Measurements from ENCODE around the gene EFEMP2.
"Not testable (repeated sequence)": the region's sequence is repeated elsewhere in the genome, so short reads cannot be mapped to it uniquely, and the experiment has no call there.

Gene EFEMP2

DNA sequence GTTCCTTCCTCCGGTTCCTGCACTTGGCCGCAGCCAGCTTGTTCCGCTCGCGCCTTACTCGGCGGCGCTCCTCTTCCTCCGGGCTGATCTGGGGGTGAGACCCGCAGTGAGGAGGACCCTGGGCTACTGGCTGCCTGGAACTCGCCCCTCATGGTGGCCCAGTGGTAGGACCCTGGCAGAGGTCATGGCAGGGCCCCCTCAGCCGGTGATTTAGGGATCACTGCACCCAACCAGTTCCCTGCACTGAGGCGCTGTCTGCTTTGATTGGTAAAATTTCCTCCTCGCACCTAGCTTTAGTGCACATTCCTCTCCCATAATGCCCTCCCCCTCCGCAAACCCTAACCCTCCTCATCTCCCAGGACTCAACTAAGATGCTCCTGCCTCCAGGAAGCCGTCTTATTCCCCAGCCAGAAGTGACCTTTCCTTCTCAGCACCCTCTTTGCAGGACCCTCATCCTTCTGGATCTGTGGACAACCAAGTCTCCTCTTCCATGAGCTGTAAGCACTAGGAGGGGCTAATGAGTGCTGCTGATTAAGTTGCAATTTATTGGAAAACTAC is 21.5 kb upstream of the EFEMP2 start:
- ChIA-PET POLR2A (interaction anchor here (0.9 to 8.7 kb wide), 3 partner anchors 6 to 23 kb away, joined by 3 to 136 read pairs (median 127); partner anchors contain the start of genes C11orf68, DRAP1 and FOSL1), CTCF (interaction anchor here (1.2 to 33.3 kb wide), 6 partner anchors 9 to 85 kb away, joined by 3 to 1090 read pairs (median 10); partner anchors contain the start of genes FOSL1 and SART1)
- H3K4me3 ChIP-seq (ENCODE audit: low read depth, low read length), result peak overlapping the region; percentile 8; the same call in 1 of the 2 replicates
- DNase-seq (ENCODE audit: low read depth, low spot score), result no peak
- TF ChIP-seq, protein P1, sequence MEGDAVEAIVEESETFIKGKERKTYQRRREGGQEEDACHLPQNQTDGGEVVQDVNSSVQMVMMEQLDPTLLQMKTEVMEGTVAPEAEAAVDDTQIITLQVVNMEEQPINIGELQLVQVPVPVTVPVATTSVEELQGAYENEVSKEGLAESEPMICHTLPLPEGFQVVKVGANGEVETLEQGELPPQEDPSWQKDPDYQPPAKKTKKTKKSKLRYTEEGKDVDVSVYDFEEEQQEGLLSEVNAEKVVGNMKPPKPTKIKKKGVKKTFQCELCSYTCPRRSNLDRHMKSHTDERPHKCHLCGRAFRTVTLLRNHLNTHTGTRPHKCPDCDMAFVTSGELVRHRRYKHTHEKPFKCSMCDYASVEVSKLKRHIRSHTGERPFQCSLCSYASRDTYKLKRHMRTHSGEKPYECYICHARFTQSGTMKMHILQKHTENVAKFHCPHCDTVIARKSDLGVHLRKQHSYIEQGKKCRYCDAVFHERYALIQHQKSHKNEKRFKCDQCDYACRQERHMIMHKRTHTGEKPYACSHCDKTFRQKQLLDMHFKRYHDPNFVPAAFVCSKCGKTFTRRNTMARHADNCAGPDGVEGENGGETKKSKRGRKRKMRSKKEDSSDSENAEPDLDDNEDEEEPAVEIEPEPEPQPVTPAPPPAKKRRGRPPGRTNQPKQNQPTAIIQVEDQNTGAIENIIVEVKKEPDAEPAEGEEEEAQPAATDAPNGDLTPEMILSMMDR (IDR thresholded peaks at IDR 0.05; ENCODE audit: insufficient read depth, low read length, missing control alignments), result no peak

DNA sequence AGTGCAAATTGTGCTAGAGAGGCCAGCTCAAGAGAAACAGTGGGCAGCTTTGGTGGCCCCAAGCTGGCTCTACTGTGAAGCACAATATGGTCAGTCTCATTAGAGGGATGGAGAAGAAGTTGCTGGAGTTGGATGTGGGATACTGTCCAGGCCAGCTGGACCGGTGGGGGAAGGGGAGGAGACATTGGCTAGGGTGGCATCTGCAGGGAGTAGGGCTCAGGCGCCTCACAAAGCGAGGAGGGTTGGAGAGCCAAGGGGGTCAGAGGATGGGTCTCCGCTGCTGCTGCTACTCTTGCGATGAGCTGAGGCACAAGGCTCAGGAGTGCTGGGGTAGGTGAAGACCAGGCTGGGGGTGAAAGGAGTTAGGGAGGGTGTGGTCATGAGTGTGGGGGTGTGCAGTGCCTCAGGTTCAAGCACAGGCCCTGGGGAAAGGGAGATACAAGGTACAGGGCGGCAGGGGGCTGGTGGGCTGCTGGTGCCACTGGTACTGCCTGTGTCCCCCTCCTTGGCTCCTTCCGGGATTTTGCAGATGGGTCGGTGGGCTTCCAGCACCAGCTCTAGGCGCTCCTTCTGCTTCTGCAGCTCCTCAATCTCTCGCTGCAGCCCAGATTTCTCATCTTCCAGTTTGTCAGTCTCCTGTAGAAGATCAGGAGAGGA is 20.2 kb upstream of the EFEMP2 start:
- CTCF ChIA-PET, result interaction anchor here (1.4 to 33.3 kb wide), 6 partner anchors 8 to 86 kb away, joined by 3 to 1090 read pairs (median 14); partner anchors contain the start of genes FOSL1, MUS81 and SART1
- no peak for DNase-seq (ENCODE audit: low read depth, low spot score)
- POLR2A ChIA-PET, result interaction anchor here (5.4 to 8.7 kb wide), 3 partner anchors 7 to 25 kb away, joined by 29 to 136 read pairs (median 127); partner anchors contain the start of genes C11orf68, DRAP1 and FOSL1

DNA sequence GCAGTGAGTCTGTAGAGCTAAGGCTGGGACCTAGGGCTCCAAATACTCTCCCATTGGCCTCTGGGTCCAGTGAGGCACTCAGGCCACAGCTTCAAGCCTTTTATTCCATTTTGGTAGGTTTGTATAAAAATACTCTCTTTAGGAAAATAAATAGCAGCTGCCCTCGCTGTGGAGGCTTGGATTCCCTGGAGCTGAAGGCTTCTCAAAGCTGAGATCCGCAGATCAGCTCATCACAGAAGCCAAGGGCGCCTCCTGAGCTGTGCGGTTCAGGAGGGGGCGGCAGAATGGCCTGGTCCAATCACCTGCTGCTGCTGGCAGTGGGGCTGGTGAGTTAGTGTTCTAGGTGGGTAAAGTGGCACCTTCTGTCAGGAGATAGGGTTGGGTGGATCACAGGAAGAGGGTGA is 19.5 kb upstream of the EFEMP2 start:
- CTCF ChIA-PET, result interaction anchor here (2.5 to 33.3 kb wide), 5 partner anchors 7 to 87 kb away, joined by 7 to 1090 read pairs (median 17); partner anchors contain the start of genes FOSL1, MUS81 and SART1
- POLR2A ChIA-PET, result interaction anchor here (1.7 to 8.7 kb wide), 6 partner anchors 8 to 90 kb away, joined by 6 to 136 read pairs (median 48); partner anchors contain the start of genes C11orf68, CFL1, DRAP1 and FOSL1
- not testable (repeated sequence) for DNase-seq (ENCODE audit: low read depth, low spot score)
- peak overlapping the region; percentile 73 for H3K4me3 ChIP-seq (ENCODE audit: low read depth, low read length)

More for the DNA sequence above, 20.2 kb upstream of the EFEMP2 start:
- peak overlapping the region; percentile 73 for H3K4me3 ChIP-seq (ENCODE audit: low read depth, low read length)
- TF ChIP-seq, protein P1 (IDR thresholded peaks at IDR 0.05; ENCODE audit: insufficient read depth, low read length, missing control alignments), result no peak

DNA sequence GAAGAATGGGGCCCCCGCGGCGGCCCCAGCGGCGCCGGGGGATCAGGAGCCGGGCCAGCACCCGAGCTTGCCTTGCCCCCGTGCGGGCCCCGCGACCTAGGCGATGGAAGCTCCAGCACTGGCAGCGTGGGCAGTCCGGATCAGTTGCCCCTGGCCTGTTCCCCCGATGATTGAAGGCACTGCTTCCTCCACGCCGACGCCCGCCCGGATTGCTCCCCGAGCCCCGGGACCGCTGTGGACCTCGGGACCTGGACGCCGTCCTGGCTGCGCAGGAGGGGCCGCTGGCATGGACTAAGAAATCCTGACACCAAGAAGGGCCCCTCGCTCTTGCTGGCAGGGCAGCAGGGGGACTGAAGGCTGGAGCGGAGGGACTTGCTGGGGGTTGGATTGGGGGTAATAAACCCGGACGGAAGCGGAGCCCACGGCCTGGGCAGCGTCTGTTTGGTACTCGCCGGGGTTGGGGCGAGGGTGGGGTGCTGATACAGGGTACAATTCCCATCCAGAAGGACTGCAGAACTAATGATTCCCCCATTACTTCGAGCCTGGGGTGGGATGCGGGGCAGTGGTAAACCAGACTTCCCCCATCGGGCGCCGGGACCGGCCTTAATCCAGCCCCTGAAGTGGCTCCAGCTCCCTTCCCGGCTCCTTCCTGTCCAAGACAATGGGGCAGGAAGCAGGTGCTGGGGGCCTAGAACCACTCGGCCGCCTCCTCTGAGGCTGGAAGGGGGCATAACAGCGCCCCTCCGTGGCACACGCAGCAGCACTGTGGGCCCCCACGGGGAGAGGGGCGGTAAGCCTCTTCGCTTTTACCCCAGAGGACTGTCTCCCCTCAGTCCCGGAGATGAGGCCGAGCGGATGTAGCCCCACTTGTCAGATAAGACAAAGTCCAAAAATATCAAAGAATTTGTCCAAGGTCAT is 18.9 kb upstream of the EFEMP2 start:
- H3K4me3 ChIP-seq (ENCODE audit: low read depth, low read length), result peak overlapping the region; percentile 73
- DNase-seq (ENCODE audit: low read depth, low spot score), result no peak
- ChIA-PET POLR2A (interaction anchor here (0.7 to 8.7 kb wide), 13 partner anchors 8 to 233 kb away, joined by 3 to 136 read pairs (median 5); partner anchors contain the start of genes C11orf68, CFL1, DRAP1 and FOSL1), CTCF (interaction anchor here (0.9 to 33.3 kb wide), 7 partner anchors 9 to 88 kb away, joined by 3 to 1090 read pairs (median 20); partner anchors contain the start of genes C11orf68, CTSW, EFEMP2 and FOSL1)
- TF ChIP-seq, protein P1 (IDR thresholded peaks at IDR 0.05; ENCODE audit: insufficient read depth, low read length, missing control alignments), result peak; percentile 37

DNA sequence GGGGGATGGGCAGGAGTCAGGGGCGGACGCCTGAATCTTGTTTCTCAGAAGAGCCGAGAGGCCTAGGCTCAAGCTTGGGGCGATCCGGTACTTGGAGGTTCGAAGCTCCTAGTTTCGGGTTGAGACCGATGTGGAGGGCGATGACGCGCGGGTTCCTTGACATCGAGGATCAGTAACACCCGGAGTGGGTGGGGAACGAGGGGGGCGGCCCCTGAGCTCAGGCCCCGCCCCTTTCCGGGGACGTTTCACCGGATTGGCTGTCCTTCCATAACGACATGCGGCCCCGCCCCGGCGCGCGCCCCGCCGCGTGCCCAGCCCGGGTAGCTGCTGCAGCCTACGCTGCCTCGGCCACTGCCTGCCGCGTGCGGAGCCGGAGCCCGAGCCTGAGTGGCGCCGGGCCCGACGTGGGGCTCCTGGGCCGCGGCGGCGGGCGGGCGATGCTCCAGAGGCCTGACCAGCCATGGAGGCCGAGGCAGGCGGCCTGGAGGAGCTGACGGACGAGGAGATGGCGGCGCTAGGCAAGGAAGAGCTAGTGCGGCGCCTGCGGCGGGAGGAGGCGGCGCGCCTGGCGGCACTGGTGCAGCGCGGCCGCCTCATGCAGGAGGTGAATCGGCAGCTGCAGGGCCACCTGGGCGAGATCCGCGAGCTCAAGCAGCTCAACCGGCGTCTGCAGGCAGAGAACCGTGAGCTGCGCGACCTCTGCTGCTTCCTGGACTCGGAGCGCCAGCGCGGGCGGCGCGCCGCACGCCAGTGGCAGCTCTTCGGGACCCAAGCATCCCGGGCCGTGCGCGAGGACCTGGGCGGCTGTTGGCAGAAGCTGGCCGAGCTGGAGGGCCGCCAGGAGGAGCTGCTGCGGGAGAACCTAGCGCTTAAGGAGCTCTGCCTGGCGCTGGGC is 18.0 kb upstream of the EFEMP2 start, which contains the start of gene CCDC85B:
Gene CCDC85B, plus strand, starts transcription at position 350 of the 895 bp plus-strand sequence. Its CDS starts 111 bp downstream, at position 461.
- CTCF ChIA-PET, result interaction anchor here (0.9 to 33.3 kb wide), 18 partner anchors 9 to 185 kb away, joined by 3 to 1090 read pairs (median 9); partner anchors contain the start of genes C11orf68, CTSW, EFEMP2 and FOSL1
- TF ChIP-seq, protein P1 (IDR thresholded peaks at IDR 0.05; ENCODE audit: insufficient read depth, low read length, missing control alignments), result peak; percentile 21
- POLR2A ChIA-PET, result interaction anchor here (0.7 to 8.7 kb wide), 18 partner anchors 9 to 232 kb away, joined by 3 to 136 read pairs (median 4); partner anchors contain the start of genes C11orf68, CFL1, DRAP1 and FOSL1
- H3K4me3 ChIP-seq (ENCODE audit: low read depth, low read length), result peak within 1 kb of the TSS; percentile 73
- DNase-seq (ENCODE audit: low read depth, low spot score), result peak; percentile 66

Data from AG04449 (cell line).